ENCODE data around the gene ATF2. TPM values are rescaled to one million over a fixed set of nuclear protein-coding genes. Genes with fewer than 3 reads are reported as not detected.

Gene ATF2
- total and polyA plus RNA-seq, 2 donors (not counting 1 experiment from before 2014, with no cell fraction given): 23.6 to 66.8 TPM

GRCh38 chr2:175080479-175080878 is 87.5 kb downstream of the ATF2 start:
- Histone ChIP-seq H3K4me1 (ENCODE audit: control insufficient read depth in 2 of 2, insufficient read depth in 2 of 2, low read length in 2 of 2) (no peaks in the 10 kb centered on the region), H3K36me3 (replicated peaks in 1 of 2; ENCODE audit: control extremely low read depth in 1 of 2, control insufficient read depth in 1 of 2, extremely low read depth in 1 of 2, insufficient read depth in 2 of 2, low read length in 1 of 2) (peaks cover 16 to 43% of the 10 kb centered on the region in 2 experiments), H3K9ac (ENCODE audit: low read length) (no peak overlapping the region), H2AFZ (ENCODE audit: insufficient read depth, low read depth, low read length, poor library complexity, severe bottlenecking) (no peak overlapping the region), H3K9me3 (ENCODE audit: control extremely low read depth in 1 of 3, control insufficient read depth in 2 of 3, insufficient read depth in 1 of 3, low read length in 2 of 3) (peaks cover 0 to 3% (median 3%) of the 10 kb centered on the region in 3 donors), H3K4me2 (replicated peaks; ENCODE audit: low read depth, low read length, poor library complexity, severe bottlenecking) (no peak overlapping the region), H3K27me3 (replicated peaks in 1 of 4; ENCODE audit: control extremely low read depth in 1 of 4, control insufficient read depth in 3 of 4, insufficient read depth in 4 of 4, low read length in 3 of 4) (no peaks in the 10 kb centered on the region), H3K4me3 (ENCODE audit: control extremely low read depth in 1 of 5, extremely low read depth in 1 of 5, insufficient read depth in 1 of 5, low read depth in 2 of 5, low read length in 4 of 5) (no peak overlapping the region), H4K20me1 (ENCODE audit: control insufficient read depth, insufficient read depth, low read length, poor library complexity, severe bottlenecking) (no peaks in the 10 kb centered on the region), H3K79me2 (ENCODE audit: control insufficient read depth, insufficient read depth, low read length) (no peaks in the 10 kb centered on the region), H3K27ac (ENCODE audit: low read length in 2 of 2) (no peak overlapping the region)
- Mint-ChIP-seq H3K4me3 (no peak overlapping the region), H3K27ac (no peak overlapping the region), H3K9me3 (ENCODE audit: insufficient read depth) (peaks cover 4% of the 10 kb centered on the region), H3K4me1 (no peaks in the 10 kb centered on the region), H3K27me3 (no peaks in the 10 kb centered on the region)
- no peak for TF ChIP-seq CTCF (IDR thresholded peaks at IDR 0.05)
- POLR2A ChIA-PET: no interaction called here
- intact Hi-C loops (cut with micrococcal nuclease): no loop called here
- WGBS (ENCODE audit: insufficient coverage): 100% methylated on average over 3 of the region's 3 CpGs
- ATAC-seq (ENCODE audit: low read depth): no peak
- CTCF ChIA-PET: interaction anchor here (0.6 to 1.0 kb wide), 2 partner anchors 331 to 1907 kb away, joined by 3 read pairs; no protein-coding TSS in a partner anchor
- DNase-seq: no peak

- no peak overlapping the region for H3K27ac Mint-ChIP-seq
- Histone ChIP-seq H3K4me2 (replicated peaks; ENCODE audit: low read depth, low read length, poor library complexity, severe bottlenecking) (no peak overlapping the region), H4K20me1 (ENCODE audit: control insufficient read depth, insufficient read depth, low read length, poor library complexity, severe bottlenecking) (no peaks in the 10 kb centered on the region), H3K9ac (ENCODE audit: low read length) (no peak overlapping the region), H3K4me3 (ENCODE audit: control extremely low read depth in 1 of 5, extremely low read depth in 1 of 5, insufficient read depth in 1 of 5, low read depth in 2 of 5, low read length in 4 of 5) (no peak overlapping the region), H3K27me3 (replicated peaks in 1 of 4; ENCODE audit: control extremely low read depth in 1 of 4, control insufficient read depth in 3 of 4, insufficient read depth in 4 of 4, low read length in 3 of 4) (no peaks in the 10 kb centered on the region), H3K27ac (ENCODE audit: low read length in 2 of 2) (no peak overlapping the region), H3K4me1 (ENCODE audit: control insufficient read depth in 2 of 2, insufficient read depth in 2 of 2, low read length in 2 of 2) (no peaks in the 10 kb centered on the region), H3K9me3 (ENCODE audit: control extremely low read depth in 1 of 3, control insufficient read depth in 2 of 3, insufficient read depth in 1 of 3, low read length in 2 of 3) (peaks cover 0 to 3% (median 2%) of the 10 kb centered on the region in 3 donors), H3K79me2 (ENCODE audit: control insufficient read depth, insufficient read depth, low read length) (no peaks in the 10 kb centered on the region), H2AFZ (ENCODE audit: insufficient read depth, low read depth, low read length, poor library complexity, severe bottlenecking) (no peak overlapping the region), H3K36me3 (replicated peaks in 1 of 2; ENCODE audit: control extremely low read depth in 1 of 2, control insufficient read depth in 1 of 2, extremely low read depth in 1 of 2, insufficient read depth in 2 of 2, low read length in 1 of 2) (peaks cover 21 to 31% of the 10 kb centered on the region in 2 experiments)
- no peaks in the 10 kb centered on the region for H3K9me3 Mint-ChIP-seq (ENCODE audit: insufficient read depth)
- CTCF ChIA-PET: no interaction called here
- H3K4me3 Mint-ChIP-seq: no peak overlapping the region
- WGBS (ENCODE audit: insufficient coverage): no CpG with 5 or more reads among the region's 1 CpG
- intact Hi-C loops (cut with micrococcal nuclease): no loop called here
- no peaks in the 10 kb centered on the region for H3K27me3 Mint-ChIP-seq
- ATAC-seq (ENCODE audit: low read depth) (no peak), DNase-seq (no peak)
- no peaks in the 10 kb centered on the region for H3K4me1 Mint-ChIP-seq
- TF ChIP-seq EZH2 (IDR thresholded peaks at IDR 0.05; ENCODE audit: borderline replicate concordance, insufficient read depth, low read depth, low read length, poor library complexity, severe bottlenecking) (no peak), CTCF (IDR thresholded peaks at IDR 0.05) (no peak)
- POLR2A ChIA-PET: no interaction called here
Observed at GRCh38 chr2:175076272-175076671, 91.7 kb downstream of the ATF2 start.
